Midbrain (tissue), 1 donor: ENCODE data around the gene RAB31.
"Not testable (repeated sequence)": the region's sequence is repeated elsewhere in the genome, so short reads cannot be mapped to it uniquely, and the experiment has no call there.

Source experiments
- DNase-seq: peaks from one replicate; lab custom pipeline; 2025; lab: John Stamatoyannopoulos, UW

Gene RAB31

DNA sequence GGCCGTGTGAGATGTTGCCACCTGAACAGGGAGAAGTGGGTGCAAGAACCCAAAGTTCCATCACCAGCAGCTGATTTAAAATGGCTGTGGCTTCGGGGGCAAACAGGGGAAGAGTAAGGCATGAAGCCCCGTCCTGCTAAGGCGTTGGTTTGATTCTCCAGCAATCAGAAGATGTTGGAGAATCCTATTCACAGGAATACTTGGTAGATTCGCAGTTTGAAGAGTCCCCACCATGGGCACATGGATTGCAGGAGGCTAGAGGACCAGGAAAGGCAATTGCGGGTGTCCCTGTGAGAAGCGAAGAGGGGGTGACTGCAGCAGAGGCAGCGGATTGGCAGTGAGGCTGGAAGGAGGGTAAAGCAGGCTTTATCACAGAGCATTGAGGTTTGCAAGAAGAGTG lies 131.1 kb downstream of the RAB31 start:
- no peak for DNase-seq

DNA sequence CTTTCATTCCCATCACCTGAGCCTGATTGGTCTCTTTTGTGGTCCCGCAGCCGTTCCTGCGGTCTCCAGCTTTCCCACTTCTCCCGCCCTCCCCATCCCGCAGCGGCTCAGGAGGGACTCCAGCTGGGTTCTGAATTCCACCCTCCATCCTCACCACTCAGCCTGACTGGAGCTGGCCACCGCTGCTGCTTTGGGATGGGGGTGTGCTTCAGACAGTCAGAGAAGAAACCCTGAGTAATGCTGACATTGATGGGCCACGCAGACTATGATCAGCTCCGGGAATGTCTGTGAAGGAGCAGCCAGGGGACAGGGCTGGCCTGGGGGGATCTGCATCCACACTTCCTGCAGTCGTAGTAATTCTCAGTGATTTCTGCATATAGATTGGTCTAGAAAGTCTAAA lies 131.8 kb downstream of the RAB31 start:
- DNase-seq = no peak

GRCh38 chr18:9841752-9842151 lies 133.7 kb downstream of the RAB31 start:
- DNase-seq = no peak

DNA sequence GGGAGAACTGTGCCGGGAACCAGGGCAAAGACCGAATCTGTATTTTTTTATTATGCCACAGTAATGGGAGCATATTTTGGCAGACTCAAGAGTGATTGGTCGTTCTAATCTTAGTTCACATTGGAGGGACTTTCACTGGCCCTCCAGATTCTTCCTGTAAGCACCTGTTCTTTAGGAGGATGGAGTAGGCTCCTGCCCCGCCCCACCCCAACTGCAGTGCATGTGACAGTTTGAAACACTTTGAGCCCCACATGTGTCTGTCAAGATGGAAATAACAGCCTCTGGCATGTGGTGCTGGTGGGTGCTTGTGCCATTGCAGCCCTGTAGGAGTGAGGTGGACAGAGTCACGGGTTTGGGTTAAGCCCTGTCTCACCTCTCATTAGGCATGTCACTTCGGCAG lies 134.3 kb downstream of the RAB31 start:
- DNase-seq = no peak

GRCh38 chr18:9845256-9845655 lies 137.2 kb downstream of the RAB31 start:
- DNase-seq = no peak

GRCh38 chr18:9846162-9846925 lies 138.2 kb downstream of the RAB31 start:
- no peak for DNase-seq

GRCh38 chr18:9848170-9848879 lies 140.2 kb downstream of the RAB31 start:
- no peak for DNase-seq

DNA sequence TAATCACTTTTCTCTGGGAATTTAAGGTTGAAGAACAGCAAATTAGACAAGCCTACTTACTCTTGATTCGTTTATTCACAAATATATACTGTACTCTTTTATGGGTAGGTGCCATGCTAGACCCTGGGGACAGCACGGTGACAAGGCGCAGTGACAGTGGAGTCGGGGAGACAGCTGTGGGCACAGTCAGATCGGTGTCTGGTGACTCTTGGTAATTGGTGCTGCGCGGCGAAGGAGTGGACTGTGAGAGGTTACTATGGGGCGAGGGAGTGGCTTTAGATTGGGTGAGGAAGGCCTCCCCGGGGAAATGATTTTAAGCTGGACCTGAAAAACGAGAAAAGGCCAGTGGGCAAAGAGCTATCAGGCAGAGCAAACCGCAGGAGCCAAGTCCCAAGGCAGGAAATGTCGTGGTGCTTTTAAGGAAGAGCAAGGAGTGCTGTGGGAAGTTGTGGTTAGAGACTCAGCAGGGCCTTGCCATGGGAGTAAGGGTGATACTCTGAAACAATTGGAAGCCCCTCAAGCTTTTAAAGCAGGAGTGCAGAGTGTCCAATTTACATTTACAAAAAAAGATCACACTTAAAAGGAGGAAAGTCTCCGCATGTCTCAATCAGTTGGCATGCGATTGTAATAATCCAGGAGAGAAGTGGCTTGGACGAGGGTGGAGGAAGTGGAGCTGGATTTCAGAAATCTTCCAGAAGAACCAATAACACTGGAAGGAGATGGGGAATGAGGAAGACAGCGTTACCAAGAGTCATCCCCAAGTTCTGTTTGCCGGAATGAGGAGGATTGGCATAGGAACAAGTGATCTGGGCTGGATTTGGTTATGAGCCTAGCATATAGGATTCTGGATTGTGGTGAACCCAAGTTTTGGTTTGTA lies 141.5 kb downstream of the RAB31 start:
- DNase-seq = peak; percentile 19

- DNase-seq = no peak
These were observed 142.2 kb downstream of the RAB31 start for GRCh38 chr18:9850309-9850708.

DNA sequence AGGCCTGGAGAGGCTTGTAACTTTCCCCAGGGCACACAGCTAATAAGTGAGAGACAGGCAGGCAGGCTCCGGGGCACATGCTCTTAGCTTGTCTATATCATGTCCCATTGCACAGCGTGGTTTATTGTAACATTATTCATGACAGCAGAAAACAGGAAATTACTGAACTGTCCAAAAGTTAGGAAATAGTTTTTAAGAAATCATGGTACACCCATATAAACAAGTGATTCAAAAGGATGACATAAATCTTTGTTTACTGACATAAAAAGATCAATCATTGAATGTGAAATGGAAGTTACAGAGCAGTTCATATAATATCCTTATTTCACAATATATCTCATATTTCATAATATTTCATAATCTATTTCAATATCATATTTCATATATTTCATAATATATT lies 143.4 kb downstream of the RAB31 start:
- DNase-seq = no peak

GRCh38 chr18:9852266-9853081 lies 144.4 kb downstream of the RAB31 start:
- DNase-seq = no peak

DNA sequence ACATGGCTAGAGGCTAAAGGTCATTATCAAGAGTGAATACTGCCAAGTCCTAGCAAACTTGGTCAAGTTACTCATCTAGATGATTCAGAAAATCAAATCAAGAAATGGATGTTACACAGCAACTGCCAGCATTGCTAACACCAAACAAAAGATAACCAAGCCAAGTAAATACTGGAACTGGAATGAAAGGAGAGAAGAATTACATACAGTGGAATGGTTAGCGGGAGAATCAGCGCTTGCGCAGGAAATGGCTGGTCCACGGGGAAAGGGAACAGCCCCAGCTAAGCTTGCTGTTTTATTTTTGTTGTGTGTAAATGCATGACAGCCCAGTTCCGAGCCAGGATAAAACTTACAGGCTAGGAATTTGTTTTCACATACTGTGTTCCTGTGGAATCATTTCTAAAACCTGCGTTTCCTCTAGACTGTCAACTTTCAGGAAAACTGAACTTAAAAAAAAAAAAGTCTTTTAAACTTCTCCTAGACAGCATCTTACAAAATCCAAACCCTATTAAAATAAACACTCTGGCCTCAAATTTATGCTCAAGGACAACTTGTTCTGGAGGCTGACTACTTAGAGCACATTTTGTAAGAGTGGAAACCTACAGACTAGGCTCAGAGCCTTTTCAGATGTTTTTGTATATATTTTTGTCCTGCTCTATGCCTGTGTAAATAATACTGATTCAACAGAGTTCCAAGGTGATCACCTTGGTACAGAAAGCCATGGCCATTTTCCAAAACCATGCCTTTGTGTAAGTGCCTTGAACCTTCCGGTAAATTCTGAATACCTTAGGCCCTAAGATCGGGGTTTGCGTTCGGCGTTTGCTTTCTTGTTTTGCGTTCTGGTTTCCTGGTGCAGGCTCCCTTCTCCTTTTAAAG lies 146.9 kb downstream of the RAB31 start:
- DNase-seq = no peak

GRCh38 chr18:9855681-9856080 lies 147.6 kb downstream of the RAB31 start:
- no peak for DNase-seq

DNA sequence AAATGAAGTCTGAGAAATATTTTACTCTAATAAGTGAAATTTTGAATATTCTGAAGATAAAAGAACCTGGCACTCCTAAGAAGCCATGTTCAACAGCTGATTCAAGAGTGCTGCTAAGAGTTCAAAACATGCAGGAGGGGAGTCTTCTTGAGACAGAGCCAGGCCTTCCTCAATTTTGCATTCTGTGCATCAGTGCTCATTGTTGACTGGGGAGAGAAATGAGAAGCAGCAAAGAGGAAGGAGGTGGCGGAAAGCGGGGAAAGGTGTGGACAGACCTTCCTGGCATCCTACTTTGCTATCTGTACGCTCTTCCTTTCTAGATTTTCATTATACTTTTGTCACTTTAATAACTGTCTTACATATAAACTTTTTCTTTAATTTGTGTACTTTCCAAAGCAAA lies 148.0 kb downstream of the RAB31 start:
- no peak for DNase-seq

DNA sequence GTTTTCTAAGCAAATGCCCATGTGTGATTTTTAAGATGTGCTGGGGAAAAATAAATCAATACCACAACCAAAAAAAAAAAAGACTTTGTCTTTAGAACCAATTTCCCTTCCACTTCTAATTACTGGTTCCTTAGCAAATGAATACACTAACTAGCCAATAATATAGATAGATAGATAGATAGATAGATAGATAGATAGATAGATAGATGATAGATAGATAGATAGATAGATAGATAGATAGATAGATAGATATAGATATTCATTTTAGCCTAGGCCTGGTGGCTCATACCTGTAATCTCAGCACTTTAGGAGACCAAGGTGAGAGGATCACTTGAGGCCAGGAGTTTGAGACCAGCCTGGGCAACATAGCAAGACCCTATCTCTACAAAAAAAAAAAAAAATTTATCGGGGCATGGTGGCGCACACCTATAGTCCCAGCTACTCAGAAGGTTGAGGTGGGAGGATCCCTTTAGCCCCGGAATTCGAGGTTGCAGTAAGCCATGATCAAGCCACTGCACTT lies 149.4 kb downstream of the RAB31 start:
- not testable (repeated sequence) for DNase-seq

DNA sequence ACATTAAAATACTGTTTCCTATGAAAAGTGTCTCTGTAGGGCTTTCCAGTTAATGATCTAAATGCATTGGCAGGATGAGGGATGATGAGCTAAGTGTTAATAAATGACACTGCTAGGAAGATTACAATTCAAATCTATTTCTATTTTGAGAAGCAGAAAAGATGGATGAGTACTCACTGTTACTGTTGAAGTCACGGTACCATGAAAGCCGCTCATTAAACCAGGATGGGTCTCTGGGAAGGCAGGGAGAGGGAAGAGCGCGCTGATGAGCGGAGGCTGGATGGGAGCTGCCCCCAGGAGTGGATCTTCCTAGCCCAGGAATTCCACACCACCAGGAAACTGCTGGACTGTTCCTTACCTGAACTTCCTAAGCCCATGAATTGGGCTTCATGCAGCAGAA lies 150.5 kb downstream of the RAB31 start:
- no peak for DNase-seq

DNA sequence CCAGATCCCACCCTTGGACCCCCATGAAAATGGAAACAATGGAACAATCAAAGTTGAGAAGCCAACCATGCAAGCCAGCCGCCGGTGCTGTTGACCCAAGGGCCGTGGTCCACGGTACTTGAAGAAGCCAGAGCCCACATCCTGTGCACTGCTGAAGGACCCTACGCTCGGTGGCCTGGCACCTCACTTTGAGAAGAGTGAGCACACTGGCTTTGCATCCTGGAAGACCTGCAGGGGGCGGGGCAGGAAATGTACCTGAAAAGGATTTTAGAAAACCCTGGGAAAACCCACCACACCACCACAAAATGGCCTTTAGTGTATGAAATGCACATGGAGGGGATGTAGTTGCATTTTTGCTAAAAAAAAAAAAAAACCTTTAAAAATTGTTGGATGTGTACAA lies 151.1 kb downstream of the RAB31 start:
- DNase-seq = no peak

- DNase-seq = no peak
These were observed 152.6 kb downstream of the RAB31 start for GRCh38 chr18:9860682-9861081.

DNA sequence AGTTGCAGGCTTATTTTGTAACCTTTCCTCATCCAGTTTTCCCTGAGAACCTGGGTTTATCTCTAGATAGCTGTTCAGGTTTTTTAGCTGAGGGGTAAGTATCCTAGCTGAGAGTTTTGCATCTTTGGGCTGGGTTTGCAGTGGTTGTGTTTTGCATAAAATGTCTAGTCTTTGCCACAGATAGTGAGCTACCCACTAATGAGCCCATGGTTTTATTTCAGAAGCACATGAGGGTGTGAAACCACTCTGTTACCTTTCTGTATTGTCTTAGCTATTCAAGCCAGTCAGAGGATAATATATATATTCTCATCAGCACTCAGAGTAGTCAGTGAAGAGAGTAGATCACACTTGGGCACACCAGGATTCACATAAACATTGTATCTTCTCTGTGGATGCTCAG lies 153.1 kb downstream of the RAB31 start:
- DNase-seq = no peak

GRCh38 chr18:9861933-9862332 lies 153.8 kb downstream of the RAB31 start:
- no peak for DNase-seq

- no peak for DNase-seq
These were observed 154.6 kb downstream of the RAB31 start for GRCh38 chr18:9862686-9863085.
